HepG2 (cell line): Measurements from ENCODE around the gene CCDC34. TPM values are rescaled to one million over a fixed set of nuclear protein-coding genes. Genes with fewer than 3 reads are reported as not detected.
A peak's percentile ranks its signal among the peaks of the same experiment; 100 is the strongest.

ENCODE experiments used
- BRCA1 ChIP-seq: sonication (generic); formaldehyde crosslinking; IDR thresholded peaks from 2 replicates; pipeline ENCODE4 v1.4.0; 2020; ENCODE audit warnings: missing genetic modification reagents
- EP300 ChIP-seq, 3 experiments: sonication (generic) in 1 of 3; formaldehyde crosslinking in 1 of 3; IDR thresholded peaks; 2 replicates each; pipeline versions ENCODE4 v1.5.1 to v1.6.1; 2011 to 2020; ENCODE audit warnings: low read depth in 2 of 3, low read length in 2 of 3, borderline replicate concordance in 1 of 3, improper control_type of control experiment in 1 of 3, mild to moderate bottlenecking in 1 of 3, missing genetic modification reagents in 1 of 3, moderate library complexity in 1 of 3
- FOSL2 ChIP-seq: sonication (generic); formaldehyde crosslinking; IDR thresholded peaks from 2 replicates; pipeline ENCODE4 v1.4.0; 2020; ENCODE audit warnings: missing genetic modification reagents
- FOXC1 ChIP-seq: sonication (generic); formaldehyde crosslinking; IDR thresholded peaks from 2 replicates; pipeline ENCODE4 v1.8.0; 2022; ENCODE audit warnings: mild to moderate bottlenecking, missing genetic modification reagents, borderline replicate concordance
- FOXP1 ChIP-seq, 2 experiments: fragments of 450-650 bp in 1 of 2; IDR thresholded peaks; 2 replicates each; pipeline ENCODE4 v1.6.1; 2017 to 2018; ENCODE audit warnings: antibody characterized with exemption in 1 of 2
- GTF2F1 ChIP-seq: fragments of 150-350 bp; IDR thresholded peaks from 2 replicates; pipeline ENCODE4 v1.6.1; 2014; ENCODE audit warnings: low read length
- HMGXB4 ChIP-seq, 2 experiments: sonication (generic) in 1 of 2; formaldehyde crosslinking in 1 of 2; IDR thresholded peaks; 2 replicates each; pipeline versions ENCODE4 v1.4.0 to v1.6.1; 2018 to 2020; ENCODE audit warnings: missing genetic modification reagents in 2 of 2, borderline replicate concordance in 1 of 2, low read depth in 1 of 2, mild to moderate bottlenecking in 1 of 2, missing biosample characterization in 1 of 2
- KAT7 ChIP-seq: IDR thresholded peaks from 2 replicates; pipeline ENCODE4 v1.6.1; 2018; ENCODE audit warnings: borderline replicate concordance, missing compliant biosample characterization
- RARG ChIP-seq: sonication (generic); formaldehyde crosslinking; IDR thresholded peaks from 2 replicates; pipeline ENCODE4 v1.4.0; 2020; ENCODE audit warnings: low read depth, mild to moderate bottlenecking, missing genetic modification reagents
- SAFB2 ChIP-seq: sonication (generic); formaldehyde crosslinking; IDR thresholded peaks from 2 replicates; pipeline ENCODE4 v1.5.1; 2020; ENCODE audit warnings: missing genetic modification reagents, low read depth, mild to moderate bottlenecking, borderline replicate concordance
- SOX5 ChIP-seq: IDR thresholded peaks from 2 replicates; pipeline ENCODE4 v1.6.1; 2016; ENCODE audit warnings: borderline replicate concordance
- TOPORS ChIP-seq: sonication (generic); formaldehyde crosslinking; IDR thresholded peaks from 2 replicates; pipeline ENCODE4 v1.8.0; 2023; ENCODE audit warnings: mild to moderate bottlenecking, missing genetic modification reagents
- TP53 ChIP-seq: sonication (generic); formaldehyde crosslinking; conservative IDR thresholded peaks from 2 replicates; pipeline ENCODE4 v1.4.0; 2020; ENCODE audit warnings: missing genetic modification reagents
- ZNF354B ChIP-seq: sonication (generic); formaldehyde crosslinking; IDR thresholded peaks from 2 replicates; pipeline ENCODE4 v1.8.0; 2022; ENCODE audit warnings: mild to moderate bottlenecking, missing genetic modification reagents
- ZNF451 ChIP-seq: sonication (generic); formaldehyde crosslinking; IDR thresholded peaks from 2 replicates; pipeline ENCODE4 v1.5.0; 2020; ENCODE audit warnings: mild to moderate bottlenecking, missing genetic modification reagents
- ZNF513 ChIP-seq: sonication (generic); formaldehyde crosslinking; conservative IDR thresholded peaks from 2 replicates; pipeline ENCODE4 v1.5.0; 2020; ENCODE audit warnings: missing genetic modification reagents
- ZNF766 ChIP-seq: sonication (generic); formaldehyde crosslinking; IDR thresholded peaks from 2 replicates; pipeline ENCODE4 v1.5.0; 2020; ENCODE audit warnings: missing genetic modification reagents, borderline replicate concordance
- polyA plus RNA-seq, 8 experiments: library from polyadenylated mRNA; depleted of rRNA in 3 of 8; stranded (reverse) in 7 of 8; unstranded in 1 of 8; fragments of >200 nt; fragmentation: Illumina TruSeq in 4 of 8; extraction: Trizol in 4 of 8; gene quantifications; 2 replicates each; pipeline versions ENCODE4 v1.2.1 to v1.2.3, GENCODE V29; 2011 to 2016; ENCODE audit warnings: low read depth in 4 of 8, missing spikeins in 1 of 8, mixed read lengths in 1 of 8; ENCODE audit not compliant: insufficient read depth in 1 of 8
- total RNA-seq, 5 experiments: library from RNA; depleted of rRNA; stranded (reverse); fragments of >200 nt; fragmentation: Illumina TruSeq; extraction: Trizol; gene quantifications; 2 replicates each; pipeline ENCODE4 v1.2.3, GENCODE V29; 2016; ENCODE audit warnings: low read depth in 1 of 5
- TF ChIP-seq, protein P1 (sequence below): IDR thresholded peaks from 2 replicates; pipeline ENCODE4 v1.6.1; 2016; ENCODE audit warnings: low read depth
- TF ChIP-seq, protein P2 (sequence below): sonication (generic); formaldehyde crosslinking; IDR thresholded peaks from 2 replicates; pipeline ENCODE4 v1.4.0; 2020; ENCODE audit warnings: mild to moderate bottlenecking, missing genetic modification reagents
- TF ChIP-seq, protein P3 (sequence below): fragments of 450-650 bp; IDR thresholded peaks from 2 replicates; pipeline ENCODE4 v1.6.1; 2017; ENCODE audit warnings: mild to moderate bottlenecking

Gene CCDC34
- total and polyA plus RNA-seq, 2 of the 13 experiments (the other 11 are each of a cell fraction or from before 2014, with no cell fraction given): 7.6 to 34.3 TPM

GRCh38 chr11:27404427-27404826, 41.4 kb upstream of the CCDC34 start (continued):
- TF ChIP-seq BRCA1 (no peak), FOXC1 (CRISPR knock-in tag) (no peak), EP300 (IDR thresholded peaks at IDR 0.05; ENCODE audit: low read depth in 2 of 2, low read length in 2 of 2) (0 out of 4 replicates have a peak, but pooled peaks of 1 of the 2 experiments have one; percentile 13), EP300 (CRISPR knock-in tag; IDR thresholded peaks at IDR 0.05; ENCODE audit: borderline replicate concordance) (no peak), ZNF354B (no peak), GTF2F1 (no peak), SAFB2 (CRISPR knock-in tag) (no peak), KAT7 (CRISPR knock-in tag) (no peak), FOSL2 (CRISPR knock-in tag) (0 out of 2 replicates have a peak, but pooled peaks have one; percentile 7), ZNF451 (CRISPR knock-in tag) (no peak), HMGXB4 (CRISPR knock-in tag; IDR thresholded peaks at IDR 0.05; ENCODE audit: borderline replicate concordance in 1 of 2, low read depth in 1 of 2) (no peak), ZNF513 (CRISPR knock-in tag) (no peak), SOX5 (CRISPR knock-in tag) (no peak), RARG (CRISPR knock-in tag) (no peak), FOXP1 (IDR thresholded peaks at IDR 0.05) (no peak), FOXP1 (CRISPR knock-in tag; IDR thresholded peaks at IDR 0.05) (no peak), TP53 (CRISPR knock-in tag) (no peak), TOPORS (CRISPR knock-in tag) (no peak), ZNF766 (CRISPR knock-in tag) (no peak)
- TF ChIP-seq, protein P1, sequence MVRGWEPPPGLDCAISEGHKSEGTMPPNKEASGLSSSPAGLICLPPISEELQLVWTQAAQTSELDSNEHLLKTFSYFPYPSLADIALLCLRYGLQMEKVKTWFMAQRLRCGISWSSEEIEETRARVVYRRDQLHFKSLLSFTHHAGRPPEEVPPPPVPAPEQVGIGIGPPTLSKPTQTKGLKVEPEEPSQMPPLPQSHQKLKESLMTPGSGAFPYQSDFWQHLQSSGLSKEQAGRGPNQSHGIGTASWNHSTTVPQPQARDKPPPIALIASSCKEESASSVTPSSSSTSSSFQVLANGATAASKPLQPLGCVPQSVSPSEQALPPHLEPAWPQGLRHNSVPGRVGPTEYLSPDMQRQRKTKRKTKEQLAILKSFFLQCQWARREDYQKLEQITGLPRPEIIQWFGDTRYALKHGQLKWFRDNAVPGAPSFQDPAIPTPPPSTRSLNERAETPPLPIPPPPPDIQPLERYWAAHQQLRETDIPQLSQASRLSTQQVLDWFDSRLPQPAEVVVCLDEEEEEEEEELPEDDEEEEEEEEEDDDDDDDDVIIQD (CRISPR knock-in tag): 0 out of 2 replicates have a peak, but pooled peaks have one; percentile 31
- TF ChIP-seq, protein P2, sequence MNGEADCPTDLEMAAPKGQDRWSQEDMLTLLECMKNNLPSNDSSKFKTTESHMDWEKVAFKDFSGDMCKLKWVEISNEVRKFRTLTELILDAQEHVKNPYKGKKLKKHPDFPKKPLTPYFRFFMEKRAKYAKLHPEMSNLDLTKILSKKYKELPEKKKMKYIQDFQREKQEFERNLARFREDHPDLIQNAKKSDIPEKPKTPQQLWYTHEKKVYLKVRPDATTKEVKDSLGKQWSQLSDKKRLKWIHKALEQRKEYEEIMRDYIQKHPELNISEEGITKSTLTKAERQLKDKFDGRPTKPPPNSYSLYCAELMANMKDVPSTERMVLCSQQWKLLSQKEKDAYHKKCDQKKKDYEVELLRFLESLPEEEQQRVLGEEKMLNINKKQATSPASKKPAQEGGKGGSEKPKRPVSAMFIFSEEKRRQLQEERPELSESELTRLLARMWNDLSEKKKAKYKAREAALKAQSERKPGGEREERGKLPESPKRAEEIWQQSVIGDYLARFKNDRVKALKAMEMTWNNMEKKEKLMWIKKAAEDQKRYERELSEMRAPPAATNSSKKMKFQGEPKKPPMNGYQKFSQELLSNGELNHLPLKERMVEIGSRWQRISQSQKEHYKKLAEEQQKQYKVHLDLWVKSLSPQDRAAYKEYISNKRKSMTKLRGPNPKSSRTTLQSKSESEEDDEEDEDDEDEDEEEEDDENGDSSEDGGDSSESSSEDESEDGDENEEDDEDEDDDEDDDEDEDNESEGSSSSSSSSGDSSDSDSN (CRISPR knock-in tag): no peak
- TF ChIP-seq, protein P3, sequence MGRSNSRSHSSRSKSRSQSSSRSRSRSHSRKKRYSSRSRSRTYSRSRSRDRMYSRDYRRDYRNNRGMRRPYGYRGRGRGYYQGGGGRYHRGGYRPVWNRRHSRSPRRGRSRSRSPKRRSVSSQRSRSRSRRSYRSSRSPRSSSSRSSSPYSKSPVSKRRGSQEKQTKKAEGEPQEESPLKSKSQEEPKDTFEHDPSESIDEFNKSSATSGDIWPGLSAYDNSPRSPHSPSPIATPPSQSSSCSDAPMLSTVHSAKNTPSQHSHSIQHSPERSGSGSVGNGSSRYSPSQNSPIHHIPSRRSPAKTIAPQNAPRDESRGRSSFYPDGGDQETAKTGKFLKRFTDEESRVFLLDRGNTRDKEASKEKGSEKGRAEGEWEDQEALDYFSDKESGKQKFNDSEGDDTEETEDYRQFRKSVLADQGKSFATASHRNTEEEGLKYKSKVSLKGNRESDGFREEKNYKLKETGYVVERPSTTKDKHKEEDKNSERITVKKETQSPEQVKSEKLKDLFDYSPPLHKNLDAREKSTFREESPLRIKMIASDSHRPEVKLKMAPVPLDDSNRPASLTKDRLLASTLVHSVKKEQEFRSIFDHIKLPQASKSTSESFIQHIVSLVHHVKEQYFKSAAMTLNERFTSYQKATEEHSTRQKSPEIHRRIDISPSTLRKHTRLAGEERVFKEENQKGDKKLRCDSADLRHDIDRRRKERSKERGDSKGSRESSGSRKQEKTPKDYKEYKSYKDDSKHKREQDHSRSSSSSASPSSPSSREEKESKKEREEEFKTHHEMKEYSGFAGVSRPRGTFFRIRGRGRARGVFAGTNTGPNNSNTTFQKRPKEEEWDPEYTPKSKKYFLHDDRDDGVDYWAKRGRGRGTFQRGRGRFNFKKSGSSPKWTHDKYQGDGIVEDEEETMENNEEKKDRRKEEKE: no peak
